ENCODE results near the gene C20orf202.
"Not testable (repeated sequence)": the region's sequence is repeated elsewhere in the genome, so short reads cannot be mapped to it uniquely, and the experiment has no call there.

The C20orf202 gene

GRCh38 chr20:1214838-1215261 is 11.6 kb downstream of the C20orf202 start:
- TF ChIP-seq, protein P1, sequence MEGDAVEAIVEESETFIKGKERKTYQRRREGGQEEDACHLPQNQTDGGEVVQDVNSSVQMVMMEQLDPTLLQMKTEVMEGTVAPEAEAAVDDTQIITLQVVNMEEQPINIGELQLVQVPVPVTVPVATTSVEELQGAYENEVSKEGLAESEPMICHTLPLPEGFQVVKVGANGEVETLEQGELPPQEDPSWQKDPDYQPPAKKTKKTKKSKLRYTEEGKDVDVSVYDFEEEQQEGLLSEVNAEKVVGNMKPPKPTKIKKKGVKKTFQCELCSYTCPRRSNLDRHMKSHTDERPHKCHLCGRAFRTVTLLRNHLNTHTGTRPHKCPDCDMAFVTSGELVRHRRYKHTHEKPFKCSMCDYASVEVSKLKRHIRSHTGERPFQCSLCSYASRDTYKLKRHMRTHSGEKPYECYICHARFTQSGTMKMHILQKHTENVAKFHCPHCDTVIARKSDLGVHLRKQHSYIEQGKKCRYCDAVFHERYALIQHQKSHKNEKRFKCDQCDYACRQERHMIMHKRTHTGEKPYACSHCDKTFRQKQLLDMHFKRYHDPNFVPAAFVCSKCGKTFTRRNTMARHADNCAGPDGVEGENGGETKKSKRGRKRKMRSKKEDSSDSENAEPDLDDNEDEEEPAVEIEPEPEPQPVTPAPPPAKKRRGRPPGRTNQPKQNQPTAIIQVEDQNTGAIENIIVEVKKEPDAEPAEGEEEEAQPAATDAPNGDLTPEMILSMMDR (IDR thresholded peaks at IDR 0.05; ENCODE audit: extremely low read depth, missing control alignments): no peak
- no peak for DNase-seq (ENCODE audit: low spot score)

- TF ChIP-seq, protein P1 (IDR thresholded peaks at IDR 0.05; ENCODE audit: extremely low read depth, missing control alignments): no peak
- no peak for DNase-seq (ENCODE audit: low spot score)
These were observed 12.3 kb downstream of the C20orf202 start for GRCh38 chr20:1215386-1216170.

DNA sequence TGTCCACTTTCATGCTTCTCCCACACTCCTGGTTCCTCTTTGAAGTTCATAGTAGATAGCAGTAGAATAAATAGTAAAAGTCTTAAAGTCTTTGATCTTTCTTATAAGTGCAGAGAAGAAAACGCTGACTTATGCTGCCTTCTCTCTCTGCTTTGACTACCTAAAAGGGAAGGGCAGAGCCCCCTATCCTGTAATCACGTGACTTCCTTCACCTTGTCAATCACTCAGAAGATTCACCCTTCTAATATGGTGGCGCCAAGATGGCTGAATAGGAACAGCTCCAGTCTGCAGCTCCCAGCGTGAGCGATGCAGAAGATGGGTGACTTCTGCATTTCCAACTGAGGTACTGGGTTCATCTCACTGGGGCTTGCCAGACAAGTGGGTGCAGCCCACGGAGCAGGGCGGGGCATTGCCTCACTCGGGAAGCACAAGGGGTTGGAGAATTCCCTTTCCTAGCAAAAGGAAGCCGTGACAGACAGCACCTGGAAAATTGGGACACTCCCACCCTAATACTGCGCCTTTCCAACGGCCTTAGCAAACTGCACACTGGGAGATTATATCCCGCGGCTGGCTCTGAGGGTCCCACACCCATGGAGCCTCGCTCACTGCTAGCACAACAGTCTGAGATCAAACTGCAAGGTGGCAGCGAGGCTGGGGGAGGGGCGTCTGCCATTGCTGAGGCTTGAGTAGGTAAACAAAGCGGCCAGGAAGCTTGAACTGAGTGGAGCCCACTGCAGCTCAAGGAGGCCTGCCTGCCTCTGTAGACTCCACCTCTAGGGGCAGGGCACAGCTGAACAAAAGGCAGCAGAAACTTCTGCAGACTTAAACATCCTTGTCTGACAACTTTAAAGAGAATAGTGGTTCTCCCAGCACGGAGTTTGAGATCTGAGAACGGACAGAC is 13.5 kb downstream of the C20orf202 start:
- not testable (repeated sequence) for DNase-seq (ENCODE audit: low spot score)

- not testable (repeated sequence) for DNase-seq (ENCODE audit: low spot score)
These were observed 19.5 kb downstream of the C20orf202 start for GRCh38 chr20:1222750-1223149.

GRCh38 chr20:1224205-1224890 is 21.1 kb downstream of the C20orf202 start:
- TF ChIP-seq, protein P1 (IDR thresholded peaks at IDR 0.05; ENCODE audit: extremely low read depth, missing control alignments): no peak
- no peak for DNase-seq (ENCODE audit: low spot score)

GRCh38 chr20:1225263-1225782 is 22.1 kb downstream of the C20orf202 start:
- TF ChIP-seq, protein P1 (IDR thresholded peaks at IDR 0.05; ENCODE audit: extremely low read depth, missing control alignments): no peak
- DNase-seq (ENCODE audit: low spot score): no peak

DNA sequence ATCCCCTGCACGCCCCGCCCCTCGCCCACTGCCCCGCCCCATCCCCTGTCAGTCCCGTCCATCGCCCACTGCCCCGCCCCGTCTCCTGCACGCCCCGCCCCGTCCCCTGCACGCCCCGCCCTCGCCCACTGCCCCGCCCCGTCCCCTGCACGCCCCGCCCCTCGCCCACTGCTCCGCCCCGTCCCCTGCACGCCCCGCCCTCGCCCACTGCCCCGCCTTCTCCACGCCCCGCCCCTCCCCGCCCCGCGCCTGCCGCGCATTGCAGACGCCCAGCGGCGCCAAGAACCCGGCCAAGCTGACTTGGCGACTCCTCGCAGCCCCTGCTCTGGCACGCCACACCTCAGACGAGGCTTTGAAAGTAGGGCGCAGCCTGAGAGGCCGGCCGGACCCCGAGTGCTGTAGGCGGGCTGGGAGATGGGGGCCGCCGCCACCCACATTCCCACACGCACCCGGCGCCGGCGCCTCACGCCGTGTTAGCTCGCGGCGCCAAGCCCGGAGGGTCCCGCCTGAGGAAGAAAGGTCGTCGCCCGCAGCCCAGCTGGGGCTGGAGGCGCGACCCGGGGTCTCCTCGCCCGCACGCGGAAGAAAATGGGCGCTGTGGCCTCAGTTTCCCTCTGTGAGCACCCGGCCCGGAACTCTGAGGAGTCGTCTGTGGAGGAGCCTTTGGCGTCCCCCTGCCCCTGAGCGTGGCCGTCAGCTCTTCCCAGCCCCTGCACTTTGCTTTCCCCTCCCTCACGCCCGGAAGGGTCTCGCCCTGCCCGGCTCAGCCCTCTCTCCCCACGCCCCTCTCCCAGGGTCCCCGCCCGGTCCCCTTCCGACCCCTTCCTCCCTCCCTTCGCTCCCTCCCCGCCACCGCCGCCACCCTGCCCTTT is 22.8 kb downstream of the C20orf202 start, which contains the start of gene RAD21L1:
Gene RAD21L1, plus strand, starts transcription at position 262 of the 872 bp plus-strand sequence. CDS start 2,410 bp downstream, outside the sequence.
- TF ChIP-seq, protein P1 (IDR thresholded peaks at IDR 0.05; ENCODE audit: extremely low read depth, missing control alignments): no peak
- peak; percentile 96 for DNase-seq (ENCODE audit: low spot score)
